ENCODE data around the gene DPP9. TPM values are rescaled to one million over a fixed set of nuclear protein-coding genes. Genes with fewer than 3 reads are reported as not detected.

Gene DPP9
- total RNA-seq, result 100 to 1,000 TPM in 1 of 6 experiments, 10 to 100 TPM in 5; 47.3 to 118 (median 54.5) TPM
- long read RNA-seq, full-length matches to known transcripts, result 1 of 25 reads
- long read RNA-seq, partial matches to known transcripts, result 10 of 25 reads
- long read RNA-seq, other reads (novel, unspliced or antisense), result 14 of 25 reads

DNA sequence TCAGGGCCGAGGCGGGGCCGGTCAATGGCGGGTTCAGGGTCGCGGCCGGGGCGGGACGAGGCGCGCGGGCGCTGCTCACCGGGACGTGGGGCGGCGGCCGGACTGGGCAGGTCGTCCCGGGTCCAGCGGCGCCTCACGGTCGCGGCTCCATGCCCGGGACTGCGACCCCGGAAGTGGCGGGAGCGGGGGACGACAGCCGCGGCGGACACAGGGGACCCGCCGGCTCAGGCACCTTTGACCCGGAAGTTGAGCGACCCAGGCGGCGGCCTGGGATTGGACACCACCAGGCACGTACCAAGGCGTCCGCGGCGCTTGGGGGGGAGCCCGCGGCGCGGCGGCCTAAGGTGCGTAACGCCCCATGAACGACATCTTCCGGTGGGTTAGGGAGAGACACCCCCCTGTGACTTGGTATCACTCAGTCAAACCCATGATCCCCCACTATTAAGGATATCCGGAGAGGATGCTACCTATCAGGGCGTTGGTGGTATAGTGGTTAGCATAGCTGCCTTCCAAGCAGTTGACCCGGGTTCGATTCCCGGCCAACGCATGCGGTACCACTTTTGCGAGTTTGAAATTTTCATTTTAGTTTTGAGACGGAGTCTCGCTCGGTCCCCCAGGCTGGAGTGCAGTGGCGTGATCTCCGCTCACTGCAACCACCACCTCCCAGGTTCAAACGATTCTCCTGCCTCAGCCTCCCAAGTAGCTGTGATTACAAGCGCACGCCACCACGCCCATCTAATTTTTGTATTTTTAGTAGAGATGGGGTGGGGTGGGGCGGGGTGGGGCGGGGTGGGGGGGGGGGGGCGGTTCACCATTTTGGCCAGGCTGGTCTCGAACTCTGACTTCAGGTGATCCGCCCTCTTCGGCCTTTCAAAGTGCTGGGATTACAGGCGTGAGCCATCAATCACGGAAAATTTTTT is at the start of gene DPP9:
Gene DPP9, minus strand, starts transcription at position 248 of the 920 bp plus-strand sequence. CDS start 3,936 bp downstream, outside the sequence.
- TF ChIP-seq POLR2A (IDR thresholded peaks at IDR 0.05) (peak; percentile 70), CTCF (IDR thresholded peaks at IDR 0.05) (peak; percentile 26 to 48 (median 42))

DNA sequence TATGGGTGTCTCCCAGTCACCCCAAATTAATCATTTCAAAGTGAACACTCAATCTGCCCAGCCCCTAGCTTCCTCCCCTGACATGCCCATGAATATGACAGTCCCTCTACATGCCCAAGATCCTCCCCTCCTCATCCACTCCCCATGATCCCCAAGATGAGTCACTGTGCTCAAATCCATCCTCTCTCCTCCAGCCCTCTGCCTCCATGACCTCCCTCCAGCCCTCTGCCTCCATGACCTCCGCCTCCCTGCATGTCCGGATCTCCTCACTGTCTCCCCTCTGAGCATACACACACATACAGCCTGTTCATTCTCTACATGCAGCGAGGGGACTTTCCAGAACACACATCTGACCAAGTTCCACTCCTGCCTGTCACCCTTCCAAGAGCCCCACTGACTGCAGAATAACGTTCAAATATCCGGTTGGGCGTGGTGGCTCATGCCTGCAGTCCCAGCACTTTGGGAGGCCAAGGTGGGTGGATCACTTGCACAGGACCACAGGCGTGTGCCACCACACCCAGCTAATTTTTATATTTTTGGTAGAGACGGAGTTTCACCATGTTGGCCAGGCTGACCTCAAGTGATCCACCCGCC is 49.5 kb upstream of the DPP9 start:
- Histone ChIP-seq H3K4me1 (no peaks in the 10 kb centered on the region), H3K9me3 (no peaks in the 10 kb centered on the region), H3K27ac (no peak overlapping the region), H3K27me3 (no peaks in the 10 kb centered on the region), H3K36me3 (no peaks in the 10 kb centered on the region), H3K4me3 (no peak overlapping the region)
- TF ChIP-seq POLR2A (IDR thresholded peaks at IDR 0.05), result no peak
- no peak for TF ChIP-seq CTCF (IDR thresholded peaks at IDR 0.05)
- WGBS (ENCODE audit: insufficient coverage, low coverage, low lambda C conversion rate, missing lambda C conversion rate), result 38% methylated on average over 5 of the region's 9 CpGs
- intact Hi-C loops (cut with DNase I), result no loop called here
- no peak for ATAC-seq
- no peak for DNase-seq

More for the DNA sequence above, at the start of gene DPP9:
- Histone ChIP-seq H3K27me3 (no peaks in the 10 kb centered on the region), H3K27ac (peak within 1 kb of the TSS; percentile 50 to 88 (median 88)), H3K9me3 (no peaks in the 10 kb centered on the region), H3K36me3 (peaks cover 0 to 21% (median 8%) of the 10 kb centered on the region in 4 donors), H3K4me3 (peak within 1 kb of the TSS; percentile 86 to 92 (median 87)), H3K4me1 (peaks cover 0 to 35% (median 11%) of the 10 kb centered on the region in 4 donors)
- peak; percentile 91 to 95 (median 92) for ATAC-seq
- DNase-seq, result peak; percentile 96 to 97 (median 97)
- intact Hi-C loops (cut with DNase I), result no loop called here
- 0% methylated on average over 30 of the region's 79 CpGs for WGBS (ENCODE audit: insufficient coverage, low coverage, low lambda C conversion rate, missing lambda C conversion rate)

GRCh38 chr19:4772566-4772965 is 48.9 kb upstream of the DPP9 start:
- Histone ChIP-seq H3K4me1 (no peaks in the 10 kb centered on the region), H3K36me3 (no peaks in the 10 kb centered on the region), H3K9me3 (no peaks in the 10 kb centered on the region), H3K4me3 (no peak overlapping the region), H3K27me3 (no peaks in the 10 kb centered on the region), H3K27ac (no peak overlapping the region)
- ATAC-seq, result no peak
- TF ChIP-seq CTCF (IDR thresholded peaks at IDR 0.05) (no peak), POLR2A (IDR thresholded peaks at IDR 0.05) (no peak)
- WGBS (ENCODE audit: insufficient coverage, low coverage, low lambda C conversion rate, missing lambda C conversion rate), result 36% methylated on average over 1 of the region's 2 CpGs
- DNase-seq, result no peak
- intact Hi-C loops (cut with DNase I), result no loop called here

DNA sequence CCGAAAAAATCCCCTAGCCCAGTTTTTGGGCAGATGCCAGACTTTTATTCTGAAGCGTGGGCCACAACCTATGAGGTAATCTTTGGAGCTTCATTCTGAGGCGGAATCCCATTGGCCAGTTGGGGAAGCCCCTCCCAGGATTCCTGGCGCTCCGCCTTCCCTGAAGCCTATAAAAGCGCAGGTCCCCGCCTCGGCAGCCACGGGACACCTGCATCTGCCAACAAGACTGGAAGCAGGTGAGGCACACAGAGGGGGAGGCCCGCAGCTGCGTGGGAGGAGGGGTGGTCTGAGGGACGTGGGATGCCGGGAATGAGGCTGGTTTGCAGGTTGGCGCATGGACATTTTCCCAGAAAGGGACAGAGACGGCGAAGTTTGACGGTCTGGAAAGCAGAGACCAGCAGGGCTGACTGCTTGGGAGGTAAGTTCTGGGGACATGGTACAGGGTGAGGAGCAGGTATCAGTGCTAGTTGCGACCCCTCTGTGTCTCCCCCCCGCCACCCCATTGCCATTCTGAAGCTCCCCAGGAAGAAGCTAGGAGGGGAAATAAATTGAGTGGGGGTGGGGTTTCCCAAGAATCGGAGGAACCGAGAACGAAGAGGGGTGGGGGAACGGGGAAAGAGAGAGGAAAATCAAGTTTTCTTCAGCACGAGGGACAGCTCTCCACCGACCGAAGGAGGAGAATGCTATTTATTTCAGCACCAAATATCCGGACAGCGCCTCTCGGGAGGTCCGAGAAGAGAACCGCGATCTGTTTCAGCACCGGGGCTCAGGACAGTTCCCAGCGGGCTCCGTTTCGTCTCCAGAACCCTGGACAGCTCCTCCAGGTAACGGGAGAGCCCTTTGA is 45.5 kb upstream of the DPP9 start:
- Histone ChIP-seq H3K4me3 (no peak overlapping the region), H3K4me1 (no peaks in the 10 kb centered on the region), H3K9me3 (no peaks in the 10 kb centered on the region), H3K36me3 (no peaks in the 10 kb centered on the region), H3K27ac (no peak overlapping the region), H3K27me3 (no peaks in the 10 kb centered on the region)
- WGBS (ENCODE audit: insufficient coverage, low coverage, low lambda C conversion rate, missing lambda C conversion rate), result 9% methylated on average over 21 of the region's 37 CpGs
- no peak for TF ChIP-seq POLR2A (IDR thresholded peaks at IDR 0.05)
- TF ChIP-seq CTCF (IDR thresholded peaks at IDR 0.05), result no peak
- intact Hi-C loops (cut with DNase I), result no loop called here
- ATAC-seq, result peak; percentile 88 to 99 (median 94)
- DNase-seq, result peak; percentile 72 to 75 (median 75)

Measured in right lobe of liver (tissue), 6 donors.